HG02759 (cell line): ENCODE data around the gene GPR84.
"Not testable (repeated sequence)": the region's sequence is repeated elsewhere in the genome, so short reads cannot be mapped to it uniquely, and the experiment has no call there.

ENCODE experiments used
- ATAC-seq: cut with Tn5 transposase; IDR thresholded peaks from one replicate; pipeline ENCODE4 v1.9.1; 2021; ENCODE audit warnings: mild to moderate bottlenecking, moderate library complexity; ENCODE audit not compliant: unreplicated experiment

GPR84 gene

GRCh38 chr12:54356951-54357356 is 7.3 kb downstream of the GPR84 start:
- ATAC-seq = no peak

DNA sequence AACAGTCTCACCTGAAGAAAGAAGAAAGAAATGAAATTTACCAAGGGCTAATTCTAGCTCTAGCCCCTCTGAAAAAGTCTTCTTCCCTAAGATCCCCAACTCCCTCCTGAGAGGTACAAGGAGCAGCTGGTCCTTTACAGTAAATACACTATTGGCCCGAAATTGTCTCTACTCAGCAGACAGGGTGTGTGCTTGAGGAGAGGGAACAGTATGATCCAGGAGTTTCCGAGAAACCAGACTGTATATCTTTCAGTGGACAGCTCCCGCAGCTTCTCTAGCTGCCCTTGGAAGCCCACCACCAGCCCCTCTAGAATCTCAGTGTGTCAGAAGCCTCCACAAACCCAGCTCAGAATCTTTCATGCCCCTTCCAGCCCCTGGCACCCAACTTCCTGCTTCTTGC is 8.1 kb downstream of the GPR84 start:
- no peak for ATAC-seq

DNA sequence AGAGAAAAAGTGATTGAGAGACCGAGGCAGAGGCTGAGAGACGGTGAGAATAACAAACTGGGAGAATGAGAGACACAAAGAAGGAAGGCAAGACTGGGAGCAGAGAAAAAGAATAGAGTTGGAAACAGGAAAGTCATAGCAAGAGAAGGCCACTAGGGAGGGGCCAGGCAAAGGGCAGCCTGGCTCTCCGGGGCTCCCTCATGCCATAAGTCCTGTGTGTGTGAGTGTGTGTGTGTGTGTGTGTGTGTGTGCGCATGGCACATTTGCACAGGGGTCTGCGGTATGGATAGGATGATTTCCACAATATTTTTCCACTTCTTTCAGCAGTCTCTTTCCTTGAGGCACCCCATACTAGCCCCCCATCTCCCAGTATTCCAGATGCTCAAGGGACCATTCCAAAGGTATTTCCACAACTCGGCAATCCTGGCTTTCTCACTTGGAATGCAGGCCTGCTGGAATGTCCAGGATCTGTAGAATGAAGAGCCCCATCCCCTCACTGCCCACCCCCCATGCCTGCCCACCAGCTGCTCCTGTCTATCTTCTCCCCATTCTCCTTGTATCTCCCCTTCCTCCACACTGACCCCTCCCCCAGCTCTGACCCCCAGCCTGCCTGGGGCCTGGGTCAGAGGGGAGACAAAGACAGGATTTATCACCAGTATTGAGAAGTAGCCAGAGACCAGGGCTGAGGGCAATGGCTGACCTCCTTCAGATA is 9.0 kb downstream of the GPR84 start:
- ATAC-seq = no peak

DNA sequence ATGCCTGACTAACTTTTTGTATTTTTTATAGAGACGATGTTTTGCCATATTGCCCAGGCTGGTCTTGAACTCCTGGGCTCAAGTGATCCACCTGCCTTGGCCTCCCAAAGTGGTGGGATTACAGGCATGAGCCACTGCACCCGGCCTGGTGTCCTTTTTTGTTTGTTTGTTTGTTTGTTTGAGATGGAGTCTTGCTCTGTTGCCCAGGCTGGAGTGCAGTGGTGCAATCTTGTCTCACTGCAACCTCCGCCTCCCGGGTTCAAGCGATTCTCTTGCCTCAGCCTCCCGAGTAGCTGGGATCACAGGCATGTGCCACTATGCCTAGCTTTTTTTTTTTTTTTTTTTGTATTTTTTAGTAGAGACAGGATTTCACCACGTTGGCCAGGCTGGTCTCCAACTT is 10.0 kb downstream of the GPR84 start:
- not testable (repeated sequence) for ATAC-seq

- no peak for ATAC-seq
These were observed 11.1 kb downstream of the GPR84 start for GRCh38 chr12:54352891-54353874.

GRCh38 chr12:54352022-54352531 is 12.2 kb downstream of the GPR84 start:
- no peak for ATAC-seq

GRCh38 chr12:54351341-54351740 is 12.9 kb downstream of the GPR84 start:
- no peak for ATAC-seq

- ATAC-seq = no peak
These were observed 13.5 kb downstream of the GPR84 start for GRCh38 chr12:54350743-54351142.

DNA sequence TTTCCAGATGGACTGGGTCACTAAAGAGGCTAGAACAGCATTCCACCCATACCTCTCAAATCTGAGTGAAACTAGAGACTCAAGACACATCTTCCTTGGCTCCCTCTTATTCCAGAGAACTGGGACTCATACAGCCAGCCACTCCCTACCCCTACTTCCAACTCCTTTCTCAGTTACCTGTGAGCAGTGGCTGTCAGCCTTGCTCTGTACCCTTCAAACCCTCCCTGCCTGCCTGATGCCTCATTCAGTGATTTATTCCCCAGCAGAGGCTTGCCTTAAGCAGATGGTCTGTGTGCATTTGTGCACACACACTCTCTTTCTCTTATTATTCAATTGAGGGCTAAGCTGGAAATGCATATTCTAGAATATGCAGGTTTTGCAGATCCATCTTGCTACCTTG is 14.6 kb downstream of the GPR84 start:
- ATAC-seq = no peak

DNA sequence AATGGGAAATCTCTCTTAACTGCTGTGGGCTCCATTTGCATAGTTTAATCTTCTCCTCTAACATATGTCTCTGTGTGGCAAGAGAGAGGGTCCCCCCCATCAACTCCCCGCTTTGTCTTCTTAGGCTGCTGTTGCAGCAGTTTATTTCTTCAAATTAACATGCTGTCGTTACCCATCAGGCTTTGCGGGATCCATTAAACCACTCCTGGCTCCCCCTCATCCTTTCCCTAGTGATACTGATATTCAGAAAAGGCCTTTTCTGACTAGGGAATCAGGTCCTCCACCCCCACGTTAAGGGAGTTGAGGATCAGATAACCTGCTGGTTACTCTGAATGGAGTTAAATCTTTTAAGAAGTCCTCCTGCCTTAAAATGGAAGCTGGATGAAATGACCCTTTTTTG is 15.2 kb downstream of the GPR84 start:
- no peak for ATAC-seq

DNA sequence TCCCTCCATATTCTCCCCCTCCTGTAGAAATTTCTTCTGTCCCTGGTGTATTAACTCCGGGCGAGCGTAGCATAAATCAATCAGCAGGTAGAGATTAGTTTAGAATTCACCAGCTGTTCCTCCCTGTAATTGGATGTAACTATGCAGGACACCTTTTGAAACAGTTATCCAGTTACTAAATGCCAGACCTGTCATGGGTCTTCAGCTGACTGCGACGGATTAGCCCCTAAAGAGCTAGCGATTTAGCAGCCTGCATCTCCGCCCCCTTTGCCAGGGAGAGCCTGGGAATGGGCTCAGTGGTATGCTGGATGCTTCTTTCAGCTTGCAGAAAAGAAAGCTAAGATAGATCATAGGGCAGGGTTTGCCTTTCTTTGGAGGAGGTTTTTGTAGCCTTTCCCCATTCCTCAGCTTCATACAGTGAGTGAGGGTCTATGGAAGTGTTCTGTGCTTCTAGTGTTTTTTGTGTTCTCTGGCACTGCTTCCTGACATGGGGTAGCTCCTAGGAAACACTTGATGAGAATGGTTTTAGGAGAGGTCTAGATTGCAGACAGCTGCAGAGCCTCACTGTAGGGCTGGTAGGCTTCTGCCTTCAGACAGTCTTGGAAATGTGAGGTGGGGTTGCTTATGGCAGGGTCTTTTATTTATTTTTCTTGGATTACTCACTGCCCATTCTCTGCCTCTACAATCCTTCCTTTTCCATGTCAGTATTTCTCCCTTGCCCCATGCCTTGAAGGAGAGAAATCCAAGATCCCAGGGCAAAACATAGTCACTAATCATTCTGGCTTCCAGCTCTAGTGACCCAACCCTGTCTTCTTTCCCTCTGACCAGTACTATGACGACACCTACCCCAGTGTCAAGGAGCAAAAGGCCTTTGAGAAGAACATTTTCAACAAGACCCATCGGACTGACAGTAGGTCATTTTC is 22.6 kb downstream of the GPR84 start:
- no peak for ATAC-seq

- ATAC-seq = no peak
These were observed 23.4 kb downstream of the GPR84 start for GRCh38 chr12:54340846-54341245.

GRCh38 chr12:54338698-54339296 is 25.5 kb downstream of the GPR84 start:
- no peak for ATAC-seq

GRCh38 chr12:54337854-54338650 is 26.2 kb downstream of the GPR84 start:
- ATAC-seq = no peak

GRCh38 chr12:54337280-54337842 is 26.9 kb downstream of the GPR84 start:
- ATAC-seq = no peak

DNA sequence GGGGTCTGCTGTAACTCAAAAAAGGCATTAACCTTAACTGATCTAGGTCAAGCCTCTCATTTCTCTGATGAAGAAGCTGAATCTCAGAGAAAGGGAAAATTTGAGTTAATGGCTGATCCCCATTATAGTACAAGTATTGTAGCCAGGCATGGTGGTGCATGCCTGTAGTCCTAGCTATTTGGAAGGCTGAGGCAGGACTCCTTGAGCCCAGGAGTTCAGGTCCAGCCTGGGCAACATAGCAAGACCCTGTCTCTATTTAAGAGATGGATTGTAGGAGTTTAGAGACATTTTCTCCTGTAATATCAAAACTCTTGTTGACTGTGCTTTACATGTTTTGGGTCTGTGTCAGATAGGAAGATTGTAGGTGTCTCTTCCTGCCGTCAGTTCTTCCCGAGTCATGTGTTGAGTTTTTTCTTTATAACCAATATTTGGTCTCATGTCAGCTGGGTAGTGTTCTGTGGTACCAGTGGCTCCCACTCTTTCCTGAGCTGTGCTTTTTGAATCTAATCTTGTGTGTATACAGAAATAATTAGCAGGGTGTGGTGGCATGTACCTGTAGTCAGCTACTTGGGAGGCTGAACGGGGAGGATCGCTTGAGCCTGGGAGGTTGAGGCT is 30.8 kb downstream of the GPR84 start:
- ATAC-seq = no peak

DNA sequence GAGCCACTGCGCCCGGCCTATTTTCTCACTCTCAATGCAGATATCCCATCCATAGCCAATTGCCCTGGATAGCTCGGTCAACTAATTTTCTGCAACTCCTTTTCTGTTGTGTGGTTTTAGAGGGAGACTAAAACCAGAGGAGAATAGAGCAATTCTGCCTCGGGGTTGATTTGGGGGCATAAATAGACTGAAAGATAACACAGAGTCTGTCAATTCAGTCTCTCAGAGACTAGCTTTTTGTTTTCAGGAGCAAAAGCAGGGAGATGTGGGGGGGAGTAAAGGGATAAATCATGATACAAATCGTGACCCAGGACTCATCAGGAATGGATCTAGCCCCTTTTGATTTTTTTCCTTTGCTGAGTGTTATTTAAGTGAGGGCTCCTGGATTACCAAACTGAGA is 32.8 kb downstream of the GPR84 start:
- no peak for ATAC-seq

- ATAC-seq = no peak
These were observed 33.8 kb downstream of the GPR84 start for GRCh38 chr12:54330442-54330841.

GRCh38 chr12:54329759-54330158 is 34.5 kb downstream of the GPR84 start:
- no peak for ATAC-seq
